GM19395 (cell line): ENCODE results near the gene FAM131A.

ENCODE experiments used
- ATAC-seq: cut with Tn5 transposase; IDR thresholded peaks from one replicate; pipeline ENCODE4 v1.9.1; 2021; ENCODE audit warnings: mild to moderate bottlenecking, moderate library complexity; ENCODE audit not compliant: unreplicated experiment

Gene FAM131A, protein sequence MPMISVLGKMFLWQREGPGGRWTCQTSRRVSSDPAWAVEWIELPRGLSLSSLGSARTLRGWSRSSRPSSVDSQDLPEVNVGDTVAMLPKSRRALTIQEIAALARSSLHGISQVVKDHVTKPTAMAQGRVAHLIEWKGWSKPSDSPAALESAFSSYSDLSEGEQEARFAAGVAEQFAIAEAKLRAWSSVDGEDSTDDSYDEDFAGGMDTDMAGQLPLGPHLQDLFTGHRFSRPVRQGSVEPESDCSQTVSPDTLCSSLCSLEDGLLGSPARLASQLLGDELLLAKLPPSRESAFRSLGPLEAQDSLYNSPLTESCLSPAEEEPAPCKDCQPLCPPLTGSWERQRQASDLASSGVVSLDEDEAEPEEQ

DNA sequence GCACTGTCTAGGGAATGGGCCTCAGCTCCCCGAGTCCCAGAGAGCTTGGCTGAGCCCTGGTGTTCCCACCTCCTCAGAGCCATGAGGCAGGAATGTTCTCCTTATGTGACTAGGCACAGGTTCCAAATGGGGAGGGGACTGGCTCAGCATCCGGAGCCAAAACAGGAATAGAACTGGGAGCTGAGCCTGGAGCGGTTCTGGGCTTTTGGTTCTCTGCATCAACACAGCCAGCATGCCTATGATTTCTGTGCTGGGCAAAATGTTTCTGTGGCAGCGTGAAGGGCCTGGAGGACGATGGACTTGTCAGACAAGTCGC, at the start of gene FAM131A:
Gene FAM131A, plus strand, starts transcription at position 202 of the 316 bp plus-strand sequence. Its CDS starts 31 bp downstream, at position 233.
- no peak for ATAC-seq

DNA sequence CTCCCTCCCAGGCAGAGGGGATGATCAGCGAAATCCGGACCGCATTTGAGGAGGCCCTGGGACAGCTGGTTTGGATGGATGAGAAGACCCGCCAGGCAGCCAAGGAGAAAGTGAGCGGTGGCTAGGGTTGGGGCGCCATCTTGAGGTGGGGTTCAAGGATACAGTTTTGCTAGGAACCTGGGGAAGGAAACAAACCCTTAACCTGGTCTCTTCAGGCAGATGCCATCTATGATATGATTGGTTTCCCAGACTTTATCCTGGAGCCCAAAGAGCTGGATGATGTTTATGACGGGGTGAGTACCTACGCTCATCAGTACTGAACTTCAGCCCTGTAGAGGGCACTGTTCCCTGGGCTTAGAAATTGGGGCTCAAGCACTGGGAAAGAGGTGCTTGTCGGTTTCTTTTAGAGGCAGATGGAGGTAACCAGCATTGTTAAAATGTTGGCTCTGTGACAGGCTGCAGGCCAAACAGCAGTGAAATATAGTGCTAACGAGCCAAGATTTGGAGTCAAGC, 47.9 kb upstream of the FAM131A start:
- ATAC-seq: no peak

DNA sequence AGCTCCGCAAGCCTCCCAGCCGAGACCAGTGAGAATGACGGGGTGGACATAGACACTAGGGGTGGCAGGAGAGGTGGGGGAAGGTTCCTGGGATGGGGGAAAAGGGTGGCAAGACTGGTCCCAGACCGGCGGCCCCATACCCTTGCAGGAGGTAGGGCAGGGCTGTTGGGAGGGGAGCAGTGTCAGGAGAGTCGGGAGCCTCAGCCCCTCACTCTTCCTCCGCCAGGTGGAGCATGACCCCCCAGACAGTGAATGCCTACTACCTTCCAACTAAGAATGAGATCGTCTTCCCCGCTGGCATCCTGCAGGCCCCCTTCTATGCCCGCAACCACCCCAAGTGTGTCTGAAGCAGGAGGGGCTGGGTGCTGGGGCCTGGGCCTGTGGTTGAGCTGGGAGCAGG, 47.1 kb upstream of the FAM131A start:
- no peak for ATAC-seq

DNA sequence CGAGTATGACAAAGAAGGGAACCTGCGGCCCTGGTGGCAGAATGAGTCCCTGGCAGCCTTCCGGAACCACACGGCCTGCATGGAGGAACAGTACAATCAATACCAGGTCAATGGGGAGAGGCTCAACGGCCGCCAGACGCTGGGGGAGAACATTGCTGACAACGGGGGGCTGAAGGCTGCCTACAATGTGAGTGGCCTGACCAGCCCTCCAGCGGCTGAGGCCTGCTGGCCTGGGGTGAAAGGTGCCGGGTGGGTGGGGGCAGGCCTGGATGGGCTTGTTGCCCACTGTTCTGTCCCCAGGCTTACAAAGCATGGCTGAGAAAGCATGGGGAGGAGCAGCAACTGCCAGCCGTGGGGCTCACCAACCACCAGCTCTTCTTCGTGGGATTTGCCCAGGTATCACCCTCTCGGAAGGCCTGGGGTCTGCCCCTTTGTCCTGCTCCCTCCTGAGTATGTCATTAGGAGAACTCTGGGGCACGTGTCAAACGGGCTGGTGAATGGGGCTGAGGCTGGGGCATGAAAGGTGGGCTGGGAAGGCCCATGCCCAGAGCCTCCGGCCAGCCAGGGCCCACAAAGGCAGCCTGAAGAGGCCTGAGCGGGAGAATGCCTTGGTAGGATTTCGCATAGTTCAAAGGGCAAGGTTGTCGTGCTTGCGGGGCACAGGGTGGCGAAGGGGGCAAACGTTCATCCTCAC, 46.2 kb upstream of the FAM131A start:
- ATAC-seq: no peak

DNA sequence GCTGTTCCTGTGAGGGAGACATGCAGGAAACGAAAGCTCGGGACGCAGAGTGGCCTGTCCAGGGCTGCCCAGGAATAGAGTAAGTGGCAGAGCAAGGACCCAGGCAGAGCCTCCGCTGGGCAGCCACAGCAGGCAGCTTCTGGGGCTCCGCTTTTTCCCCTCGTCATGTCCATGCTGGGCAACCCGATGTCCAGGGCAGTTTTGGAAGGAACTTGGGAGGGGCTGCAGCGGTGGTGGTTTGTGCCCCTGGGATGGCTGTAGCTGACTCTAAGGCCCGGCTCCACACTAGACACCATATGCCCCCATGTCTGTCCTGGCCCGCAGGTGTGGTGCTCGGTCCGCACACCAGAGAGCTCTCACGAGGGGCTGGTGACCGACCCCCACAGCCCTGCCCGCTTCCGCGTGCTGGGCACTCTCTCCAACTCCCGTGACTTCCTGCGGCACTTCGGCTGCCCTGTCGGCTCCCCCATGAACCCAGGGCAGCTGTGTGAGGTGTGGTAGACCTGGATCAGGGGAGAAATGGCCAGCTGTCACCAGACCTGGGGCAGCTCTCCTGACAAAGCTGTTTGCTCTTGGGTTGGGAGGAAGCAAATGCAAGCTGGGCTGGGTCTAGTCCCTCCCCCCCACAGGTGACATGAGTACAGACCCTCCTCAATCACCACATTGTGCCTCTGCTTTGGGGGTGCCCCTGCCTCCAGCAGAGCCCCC, 45.5 kb upstream of the FAM131A start:
- ATAC-seq: no peak

DNA sequence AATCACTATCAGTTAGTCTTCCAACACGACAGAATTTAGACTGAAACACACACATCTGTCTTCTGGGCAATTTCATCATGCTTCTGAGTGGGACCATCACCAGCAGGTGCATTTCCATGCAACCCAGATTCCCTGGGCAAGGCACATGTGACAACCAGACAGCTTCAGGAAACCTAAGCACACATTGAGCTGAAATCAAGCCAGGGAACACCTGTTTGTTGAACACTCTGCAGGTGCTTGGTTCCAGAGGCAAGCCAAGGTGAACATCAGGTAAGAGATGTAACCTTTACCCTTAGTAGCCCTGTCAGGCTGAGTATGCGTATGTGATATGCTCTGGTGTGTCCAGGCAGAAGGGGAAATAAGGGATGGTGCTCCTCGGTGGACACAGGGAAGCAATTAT, 41.6 kb upstream of the FAM131A start:
- ATAC-seq: no peak

DNA sequence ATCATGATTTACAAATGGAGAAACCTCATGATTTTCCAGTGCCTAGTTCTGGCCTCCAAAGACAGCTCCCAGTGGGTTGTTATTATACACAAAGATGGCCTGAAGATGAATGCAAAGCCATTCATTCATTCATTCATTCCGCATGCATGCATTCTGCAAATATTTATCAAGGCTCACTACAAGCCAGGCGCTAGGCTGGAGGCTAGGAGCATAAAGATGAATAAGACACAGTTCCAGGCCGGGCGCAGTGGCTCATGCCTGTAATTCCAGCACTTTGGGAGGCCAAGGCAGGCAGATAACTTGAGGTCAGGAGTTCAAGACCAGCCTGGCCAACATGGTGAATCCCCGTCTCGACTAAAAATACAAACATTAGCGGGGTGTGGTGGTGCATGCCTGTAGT, 40.8 kb upstream of the FAM131A start:
- no peak for ATAC-seq

DNA sequence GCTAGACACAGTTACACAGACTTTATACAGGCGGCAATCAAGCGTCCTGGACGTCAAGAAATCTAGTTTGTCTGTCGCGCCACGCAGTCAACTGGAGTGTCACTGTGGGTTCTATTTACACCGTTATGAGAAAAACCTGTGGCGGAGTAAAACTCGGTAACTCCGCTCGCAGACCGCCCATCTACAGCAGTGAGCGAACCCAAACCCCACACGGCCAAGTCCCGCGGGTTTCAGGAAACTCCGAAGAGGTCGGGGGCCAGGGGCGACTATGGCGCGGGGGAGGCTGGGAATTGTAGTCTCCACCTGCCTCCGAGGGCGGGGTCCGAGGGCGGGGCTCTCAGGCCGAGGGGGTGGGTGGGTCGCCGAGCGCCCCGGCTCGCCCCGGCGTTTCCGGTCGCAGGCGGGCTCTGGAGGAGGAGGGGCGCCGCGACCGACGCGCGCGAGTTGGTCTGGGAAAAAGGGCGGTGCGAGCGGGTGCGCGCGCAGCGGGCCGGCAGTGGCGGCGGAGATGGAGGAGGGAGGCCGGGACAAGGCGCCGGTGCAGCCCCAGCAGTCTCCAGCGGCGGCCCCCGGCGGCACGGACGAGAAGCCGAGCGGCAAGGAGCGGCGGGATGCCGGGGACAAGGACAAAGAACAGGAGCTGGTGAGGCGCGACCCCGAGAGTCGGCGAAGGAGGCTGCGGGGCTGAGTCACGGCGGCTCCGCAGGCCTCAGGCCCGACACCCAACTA, 38.5 kb upstream of the FAM131A start, which contains the start of gene PSMD2:
Gene PSMD2, plus strand, starts transcription at position 483 of the 729 bp plus-strand sequence. Its CDS starts 26 bp downstream, at position 509.
- ATAC-seq: peak; percentile 93

DNA sequence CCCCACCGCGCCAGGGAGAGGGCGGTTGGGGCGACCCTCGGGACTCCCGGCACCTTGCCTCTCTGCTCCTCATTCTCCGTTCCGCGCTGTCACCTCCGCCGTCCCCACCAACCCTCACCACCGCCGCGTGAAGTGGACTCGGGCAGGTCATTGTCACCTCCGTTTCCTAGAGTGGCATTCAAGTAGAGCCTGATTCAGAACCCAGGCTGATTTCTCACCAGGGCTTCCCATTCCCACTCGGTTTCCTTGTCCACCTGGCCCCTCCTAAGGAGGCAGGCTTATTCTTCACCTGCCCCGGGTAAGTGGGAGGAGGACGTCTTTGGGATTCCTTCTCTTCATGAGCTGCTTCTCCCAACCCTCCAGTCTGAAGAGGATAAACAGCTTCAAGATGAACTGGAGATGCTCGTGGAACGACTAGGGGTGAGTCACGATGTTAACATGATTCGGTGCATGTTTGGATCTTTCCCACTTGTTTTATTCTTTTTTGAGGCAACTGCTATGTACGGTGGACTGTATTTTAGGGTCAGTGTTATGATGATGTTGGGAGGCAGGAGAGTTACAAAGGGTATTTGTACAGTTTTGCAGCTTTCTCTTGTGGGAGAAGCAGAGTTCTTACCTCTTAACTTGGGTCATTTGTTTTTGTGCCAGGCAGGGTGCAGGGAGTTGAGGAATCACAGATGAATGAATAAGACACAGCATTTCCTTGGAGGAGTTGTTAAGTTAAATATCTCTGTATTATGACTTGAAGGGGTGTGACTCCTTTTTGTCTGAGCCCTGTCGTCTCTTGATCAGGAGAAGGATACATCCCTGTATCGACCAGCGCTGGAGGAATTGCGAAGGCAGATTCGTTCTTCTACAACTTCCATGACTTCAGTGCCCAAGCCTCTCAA, 37.7 kb upstream of the FAM131A start:
- ATAC-seq: no peak

DNA sequence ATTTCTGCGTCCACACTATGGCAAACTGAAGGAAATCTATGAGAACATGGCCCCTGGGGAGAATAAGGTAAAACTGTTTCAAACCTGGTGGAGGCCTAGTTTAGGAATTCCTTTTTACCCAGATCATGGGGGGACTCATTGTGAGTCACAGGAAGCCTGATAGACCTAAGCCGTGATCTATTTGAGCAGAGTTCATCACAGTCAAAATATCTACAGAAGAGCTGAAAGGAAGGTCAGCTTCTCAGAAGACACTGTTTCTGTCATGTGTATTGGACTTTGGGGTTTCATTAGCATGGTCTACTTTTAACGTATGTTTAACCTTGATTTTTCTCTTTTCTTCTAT, 37.1 kb upstream of the FAM131A start:
- ATAC-seq: no peak

DNA sequence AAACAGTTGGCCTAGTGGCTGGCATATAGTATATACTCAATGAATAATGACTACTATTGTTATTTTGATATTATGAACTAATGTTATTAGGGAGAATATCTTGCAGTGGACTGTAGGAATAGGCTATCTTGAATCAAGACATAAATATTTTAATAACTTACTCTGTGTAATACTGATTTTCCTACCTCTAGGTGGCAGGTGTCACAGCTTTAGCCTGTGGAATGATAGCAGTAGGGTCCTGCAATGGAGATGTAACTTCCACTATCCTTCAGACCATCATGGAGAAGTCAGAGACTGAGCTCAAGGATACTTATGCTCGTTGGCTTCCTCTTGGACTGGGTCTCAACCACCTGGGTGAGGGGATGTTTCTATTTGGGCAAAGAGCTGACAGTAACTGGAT, 31.8 kb upstream of the FAM131A start:
- no peak for ATAC-seq

DNA sequence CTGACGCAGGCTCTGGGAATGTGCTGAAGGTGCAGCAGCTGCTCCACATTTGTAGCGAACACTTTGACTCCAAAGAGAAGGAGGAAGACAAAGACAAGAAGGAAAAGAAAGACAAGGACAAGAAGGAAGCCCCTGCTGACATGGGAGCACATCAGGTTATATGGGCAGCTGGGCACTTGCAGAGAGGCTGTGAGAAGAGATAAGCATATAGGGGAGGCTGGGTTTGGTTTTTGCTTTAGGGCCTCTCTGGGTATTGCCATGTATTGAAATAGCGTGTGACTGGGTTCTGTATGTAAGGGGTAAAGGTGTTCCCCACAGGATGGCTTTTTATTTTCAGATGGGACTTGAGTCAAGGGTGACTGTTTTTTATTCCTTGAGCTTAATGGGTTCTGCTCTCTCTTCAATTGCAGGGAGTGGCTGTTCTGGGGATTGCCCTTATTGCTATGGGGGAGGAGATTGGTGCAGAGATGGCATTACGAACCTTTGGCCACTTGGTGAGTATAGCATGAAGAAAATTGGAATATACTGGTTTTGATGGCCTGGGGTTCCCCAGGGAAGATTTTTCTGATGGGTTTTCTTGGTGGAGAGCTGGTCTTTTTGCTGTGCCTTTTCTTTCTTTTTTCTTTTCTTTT, 30.9 kb upstream of the FAM131A start:
- no peak for ATAC-seq

DNA sequence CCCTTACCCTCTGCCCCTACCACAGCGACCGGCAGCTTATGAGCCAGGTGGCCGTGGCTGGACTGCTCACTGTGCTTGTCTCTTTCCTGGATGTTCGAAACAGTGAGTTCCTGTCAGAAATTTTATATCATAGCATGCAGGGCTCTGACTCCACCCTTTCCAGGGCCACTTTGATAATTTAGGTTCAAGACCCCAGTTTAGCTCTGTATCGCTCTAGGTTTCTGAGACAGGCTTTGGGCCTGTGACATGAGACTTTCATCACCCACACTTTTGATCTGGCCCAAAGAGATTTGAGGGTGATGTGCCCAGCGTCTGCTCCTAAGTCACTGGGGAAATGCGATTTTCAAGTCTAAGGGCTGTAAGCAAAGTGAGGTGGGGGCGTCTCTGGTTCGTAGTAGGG, 29.5 kb upstream of the FAM131A start:
- ATAC-seq: no peak

DNA sequence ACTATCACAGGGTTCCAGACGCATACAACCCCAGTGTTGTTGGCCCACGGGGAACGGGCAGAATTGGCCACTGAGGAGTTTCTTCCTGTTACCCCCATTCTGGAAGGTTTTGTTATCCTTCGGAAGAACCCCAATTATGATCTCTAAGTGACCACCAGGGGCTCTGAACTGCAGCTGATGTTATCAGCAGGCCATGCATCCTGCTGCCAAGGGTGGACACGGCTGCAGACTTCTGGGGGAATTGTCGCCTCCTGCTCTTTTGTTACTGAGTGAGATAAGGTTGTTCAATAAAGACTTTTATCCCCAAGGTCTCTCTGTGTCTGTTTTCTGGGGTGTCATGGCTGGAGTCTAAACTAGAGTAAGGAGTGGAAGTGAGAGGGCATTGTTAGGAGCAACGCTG, 28.7 kb upstream of the FAM131A start:
- no peak for ATAC-seq

DNA sequence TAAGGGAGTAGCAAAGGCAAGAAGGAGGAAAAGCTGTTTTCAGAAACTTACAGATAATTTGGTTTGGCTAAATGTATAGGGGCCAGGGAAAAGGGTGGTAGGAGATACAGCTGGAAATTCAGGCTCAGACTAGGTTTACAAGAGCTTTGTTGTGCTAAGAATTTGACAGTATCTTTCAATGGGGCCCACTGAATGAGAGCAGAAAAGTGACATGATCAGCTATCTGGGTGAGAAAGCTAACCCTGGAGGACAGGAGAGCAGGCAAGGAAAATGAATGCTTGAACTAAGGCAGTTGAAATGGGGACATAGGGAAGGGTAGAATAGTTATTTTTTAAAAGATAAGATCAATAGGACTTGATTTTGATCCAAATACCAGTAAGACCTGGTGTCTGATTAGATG, 25.8 kb upstream of the FAM131A start:
- no peak for ATAC-seq

DNA sequence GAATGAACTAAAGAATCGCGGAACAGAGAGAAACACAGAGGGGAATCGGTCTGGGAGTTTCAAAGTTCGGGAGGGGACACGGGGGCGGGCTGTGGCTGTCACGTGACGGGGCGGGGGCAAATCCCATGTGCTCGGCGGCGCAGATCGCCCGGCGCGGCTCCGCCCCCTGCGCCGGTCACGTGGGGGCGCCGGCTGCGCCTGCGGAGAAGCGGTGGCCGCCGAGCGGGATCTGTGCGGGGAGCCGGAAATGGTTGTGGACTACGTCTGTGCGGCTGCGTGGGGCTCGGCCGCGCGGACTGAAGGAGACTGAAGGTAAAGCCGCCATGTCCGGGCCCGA, 23.1 kb upstream of the FAM131A start, which contains the start of gene EIF4G1:
Gene EIF4G1, plus strand, starts transcription at position 244 of the 337 bp plus-strand sequence. CDS start 1,191 bp downstream, outside the sequence.
- ATAC-seq: peak; percentile 79

DNA sequence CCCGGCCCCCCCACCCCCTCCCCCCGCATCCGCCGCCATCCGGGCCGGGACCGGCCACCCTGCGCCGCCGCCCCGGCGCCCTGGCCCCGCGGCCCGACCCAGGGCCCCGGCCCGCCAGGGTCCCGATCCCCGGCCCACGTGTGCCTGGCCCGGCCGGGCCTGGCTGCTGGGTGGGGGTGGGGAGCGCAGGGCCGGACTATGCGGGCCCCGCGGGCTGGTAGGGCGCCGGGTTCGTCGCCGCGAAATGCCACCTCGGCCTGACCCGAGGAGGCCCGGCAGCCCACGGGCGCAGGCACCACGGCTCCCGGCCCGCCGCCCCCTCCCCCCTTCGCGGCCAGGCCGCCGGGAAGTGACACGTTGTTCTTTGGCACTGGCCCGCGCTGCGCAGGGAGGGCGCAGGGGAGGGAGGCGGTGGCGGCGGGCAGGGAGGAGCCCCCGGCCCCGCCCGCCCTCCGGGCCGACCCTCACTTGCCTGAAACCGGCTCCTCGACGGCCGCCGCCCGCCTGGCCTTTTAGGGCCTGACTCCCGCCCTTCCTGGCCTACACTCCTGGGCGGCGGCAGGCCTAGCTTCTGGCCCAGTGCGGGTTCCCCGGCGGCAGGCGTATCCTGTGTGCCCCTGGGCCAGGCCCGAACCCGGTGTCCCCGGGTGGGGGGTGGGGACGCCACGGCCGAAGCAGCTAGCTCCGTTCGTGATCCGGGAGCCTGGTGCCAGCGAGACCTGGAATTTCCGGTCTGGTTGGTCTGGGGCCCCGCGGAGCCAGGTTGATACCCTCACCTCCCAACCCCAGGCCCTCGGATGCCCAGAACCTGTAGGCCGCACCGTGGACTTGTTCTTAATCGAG, 22.5 kb upstream of the FAM131A start:
- peak; percentile 53 for ATAC-seq

DNA sequence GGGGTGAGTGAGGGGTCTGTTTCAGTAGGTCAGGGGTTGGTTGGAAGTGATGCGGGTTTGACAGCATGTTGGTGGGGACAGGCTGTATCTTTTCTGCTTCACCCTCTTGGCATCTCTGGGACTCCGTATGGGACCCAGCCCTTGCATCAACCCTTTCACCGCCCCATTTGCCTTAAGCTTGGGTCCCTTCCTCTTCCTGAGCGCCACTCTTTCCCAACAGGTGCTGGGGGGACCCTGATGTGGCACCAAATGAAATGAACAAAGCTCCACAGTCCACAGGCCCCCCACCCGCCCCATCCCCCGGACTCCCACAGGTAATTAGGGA, 21.9 kb upstream of the FAM131A start:
- peak; percentile 18 for ATAC-seq
